GM12865 (cell line): ENCODE measurements around the gene ZNF134.

Experiments
- DNase-seq: peaks from one replicate; pipeline ENCODE4 v3.0.0; 2010; ENCODE audit warnings: low read depth
- H3K4me3 ChIP-seq: 2 replicates; pipeline ENCODE4 v1.5.1; 2011; ENCODE audit warnings: mild to moderate bottlenecking, low read depth, low read length, control low read depth
- TF ChIP-seq, protein P1 (sequence below): IDR thresholded peaks from 2 replicates; pipeline ENCODE4 v1.5.1; 2011; ENCODE audit warnings: low read length, control low read depth, low read depth, inconsistent platforms; ENCODE audit not compliant: insufficient read depth; ENCODE audit errors: missing control alignments

Gene ZNF134

DNA sequence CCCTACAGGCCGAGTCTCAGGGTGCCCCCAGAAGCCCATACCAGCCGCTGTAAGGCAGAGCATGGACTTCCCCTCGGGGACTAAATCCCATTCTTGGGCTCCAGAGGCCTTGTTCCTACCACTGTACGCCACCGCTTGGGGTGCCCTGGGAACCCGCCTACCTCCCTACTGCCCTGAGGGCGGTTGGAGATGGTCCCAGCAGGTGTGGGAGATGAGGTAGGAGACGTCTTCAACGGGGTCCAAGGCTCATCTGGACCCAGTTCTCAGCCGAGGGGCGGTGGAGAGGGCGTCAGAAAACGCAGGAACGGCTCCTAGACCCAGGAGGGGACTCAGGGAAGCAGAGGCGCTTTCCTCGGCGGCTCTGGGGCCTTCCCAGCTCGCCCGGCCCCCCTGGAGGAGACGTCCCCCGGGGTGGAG is 30.9 kb upstream of the ZNF134 start:
- H3K4me3 ChIP-seq: no peak overlapping the region; the same call in 1 of the 2 replicates
- TF ChIP-seq, protein P1, sequence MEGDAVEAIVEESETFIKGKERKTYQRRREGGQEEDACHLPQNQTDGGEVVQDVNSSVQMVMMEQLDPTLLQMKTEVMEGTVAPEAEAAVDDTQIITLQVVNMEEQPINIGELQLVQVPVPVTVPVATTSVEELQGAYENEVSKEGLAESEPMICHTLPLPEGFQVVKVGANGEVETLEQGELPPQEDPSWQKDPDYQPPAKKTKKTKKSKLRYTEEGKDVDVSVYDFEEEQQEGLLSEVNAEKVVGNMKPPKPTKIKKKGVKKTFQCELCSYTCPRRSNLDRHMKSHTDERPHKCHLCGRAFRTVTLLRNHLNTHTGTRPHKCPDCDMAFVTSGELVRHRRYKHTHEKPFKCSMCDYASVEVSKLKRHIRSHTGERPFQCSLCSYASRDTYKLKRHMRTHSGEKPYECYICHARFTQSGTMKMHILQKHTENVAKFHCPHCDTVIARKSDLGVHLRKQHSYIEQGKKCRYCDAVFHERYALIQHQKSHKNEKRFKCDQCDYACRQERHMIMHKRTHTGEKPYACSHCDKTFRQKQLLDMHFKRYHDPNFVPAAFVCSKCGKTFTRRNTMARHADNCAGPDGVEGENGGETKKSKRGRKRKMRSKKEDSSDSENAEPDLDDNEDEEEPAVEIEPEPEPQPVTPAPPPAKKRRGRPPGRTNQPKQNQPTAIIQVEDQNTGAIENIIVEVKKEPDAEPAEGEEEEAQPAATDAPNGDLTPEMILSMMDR: no peak
- no peak for DNase-seq

DNA sequence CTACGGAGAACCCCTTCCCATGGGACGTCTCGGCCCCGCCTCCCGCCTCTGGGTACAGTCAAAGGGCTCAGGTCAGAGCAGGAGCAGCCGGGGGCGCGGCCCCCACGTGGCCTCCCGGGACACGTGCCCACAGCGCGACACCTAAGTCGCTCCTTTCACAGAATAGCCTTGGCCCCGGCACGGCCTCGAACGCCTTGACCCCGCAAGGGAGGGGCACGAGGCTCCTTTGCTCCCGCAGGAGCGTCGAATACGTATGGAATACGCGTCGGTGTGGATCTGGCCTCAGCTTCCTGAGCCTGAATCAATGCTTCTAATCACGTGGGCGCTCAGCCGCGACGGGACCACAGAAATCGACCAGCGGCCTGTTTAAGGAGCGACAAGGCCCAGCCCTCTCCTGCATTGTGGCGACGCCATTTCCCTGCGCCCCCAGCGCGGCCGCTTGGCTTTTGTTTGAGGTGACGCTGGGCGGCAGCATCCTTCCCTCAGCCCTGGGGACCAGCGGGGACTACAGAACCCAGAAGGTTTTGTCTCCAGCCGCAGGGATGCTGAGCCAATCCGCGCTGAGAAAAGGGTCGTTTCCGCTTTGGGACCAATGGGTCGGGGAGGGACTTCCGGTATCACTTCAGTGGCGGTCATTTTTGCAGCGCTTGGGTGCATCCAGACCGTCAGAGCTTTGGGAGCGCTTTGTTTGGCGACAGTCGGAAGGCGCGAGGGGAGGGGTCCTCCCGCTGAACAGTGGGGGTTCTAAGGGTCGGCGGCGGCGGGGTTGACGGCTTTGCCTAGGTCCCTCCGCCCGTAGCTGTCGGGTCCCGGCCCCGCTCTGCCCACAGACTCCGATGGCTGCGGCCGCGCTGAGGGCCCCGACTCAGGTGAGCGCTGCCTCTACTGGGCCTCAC is 30.3 kb upstream of the ZNF134 start, which contains the start of gene ZIK1:
ZIK1 (plus strand) TSS at position 625 of the 896 bp plus-strand sequence; CDS start at position 837, 212 bp downstream.
- peak within 1 kb of the TSS; percentile 71 for H3K4me3 ChIP-seq
- TF ChIP-seq, protein P1: no peak
- DNase-seq: peak; percentile 95

DNA sequence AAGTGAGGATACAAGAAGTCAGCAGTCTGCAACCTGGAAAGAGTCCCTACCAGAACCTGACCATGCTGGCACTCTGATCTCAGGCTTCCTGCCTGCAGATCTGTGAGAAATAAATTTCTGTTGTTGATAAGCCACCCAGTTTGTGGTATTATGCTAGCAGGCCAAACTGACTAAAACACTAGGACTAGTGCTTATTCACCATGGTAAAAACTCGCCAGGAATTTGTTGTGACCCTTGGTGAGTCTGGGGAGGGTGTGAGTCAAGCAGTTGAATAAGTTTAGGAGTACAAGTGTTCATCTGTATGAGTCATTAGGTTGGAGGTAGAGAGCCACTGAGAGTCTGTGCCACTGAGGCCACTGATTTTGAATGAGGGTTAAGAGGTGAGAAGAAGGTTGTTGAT is 26.5 kb upstream of the ZNF134 start:
- no peak for DNase-seq
- TF ChIP-seq, protein P1: no peak
- H3K4me3 ChIP-seq: no peak overlapping the region

DNA sequence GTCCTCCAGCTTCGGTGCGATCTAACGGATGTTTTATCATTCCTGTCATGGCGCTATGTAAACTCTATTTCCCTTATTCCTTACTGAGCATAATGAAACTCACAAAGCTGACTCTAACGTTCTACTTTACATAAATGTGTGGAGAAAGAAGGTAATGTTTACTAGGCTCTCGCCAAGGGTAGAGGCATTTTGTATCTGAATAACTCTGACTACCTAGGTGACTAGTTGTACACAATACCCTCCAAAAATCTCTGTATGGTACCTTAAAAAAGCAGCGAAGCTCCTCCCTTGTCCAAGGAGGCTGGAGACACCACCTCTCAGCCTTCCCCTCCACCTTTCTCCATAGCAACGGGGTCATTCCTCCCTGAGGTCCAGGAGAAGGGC is 14.7 kb upstream of the ZNF134 start:
- TF ChIP-seq, protein P1: no peak
- H3K4me3 ChIP-seq: peak overlapping the region; percentile 87
- DNase-seq: no peak

DNA sequence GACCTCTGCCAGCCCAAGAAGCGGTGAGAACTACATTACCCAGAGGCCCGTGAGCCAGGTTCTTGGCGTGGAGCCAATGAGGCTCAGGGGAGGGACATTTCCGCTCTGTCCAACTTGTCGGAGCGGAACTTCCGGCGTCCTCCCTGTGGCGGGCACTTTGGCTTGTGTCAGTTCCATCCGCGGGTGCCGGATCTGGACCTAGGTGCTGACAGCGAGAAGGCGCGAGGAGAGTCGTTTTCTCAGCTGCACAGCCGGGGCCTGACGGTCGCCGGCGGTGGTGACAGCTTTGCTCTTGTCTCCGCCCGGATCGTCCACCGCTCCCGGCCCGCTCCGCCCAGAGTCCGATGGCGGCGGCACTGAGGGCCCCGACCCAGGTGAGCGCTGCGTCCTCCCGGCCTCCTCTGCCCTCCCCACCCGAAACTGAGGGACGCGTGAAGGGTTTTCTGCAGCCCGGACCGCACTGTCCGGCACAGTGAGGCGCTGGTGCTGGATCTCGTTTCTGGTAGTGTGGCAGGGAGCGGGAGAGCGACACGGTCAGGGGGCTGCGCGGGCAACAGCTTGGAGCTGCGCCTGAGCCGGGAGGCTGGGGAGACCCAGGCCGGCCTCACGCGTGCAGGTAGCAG is 14.2 kb upstream of the ZNF134 start, which contains the start of gene ZNF530:
ZNF530 (plus strand) TSS at position 125 of the 623 bp plus-strand sequence. CDS start 4,461 bp downstream, outside the sequence.
- peak; percentile 96 for DNase-seq
- peak within 1 kb of the TSS; percentile 87 for H3K4me3 ChIP-seq
- TF ChIP-seq, protein P1: no peak

DNA sequence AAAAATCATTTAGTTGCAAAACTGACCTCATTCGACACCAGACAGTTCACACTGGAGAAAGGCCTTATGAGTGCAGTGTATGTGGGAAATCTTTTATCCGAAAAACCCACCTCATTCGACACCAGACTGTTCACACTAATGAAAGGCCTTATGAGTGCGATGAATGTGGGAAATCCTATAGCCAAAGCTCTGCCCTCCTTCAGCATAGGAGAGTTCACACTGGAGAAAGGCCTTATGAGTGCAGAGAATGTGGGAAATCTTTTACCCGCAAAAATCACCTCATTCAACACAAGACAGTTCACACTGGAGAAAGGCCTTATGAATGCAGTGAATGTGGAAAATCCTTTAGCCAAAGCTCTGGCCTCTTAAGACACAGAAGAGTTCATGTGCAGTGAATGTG is 7.1 kb upstream of the ZNF134 start:
- DNase-seq: no peak
- H3K4me3 ChIP-seq: no peak overlapping the region
- TF ChIP-seq, protein P1: no peak

DNA sequence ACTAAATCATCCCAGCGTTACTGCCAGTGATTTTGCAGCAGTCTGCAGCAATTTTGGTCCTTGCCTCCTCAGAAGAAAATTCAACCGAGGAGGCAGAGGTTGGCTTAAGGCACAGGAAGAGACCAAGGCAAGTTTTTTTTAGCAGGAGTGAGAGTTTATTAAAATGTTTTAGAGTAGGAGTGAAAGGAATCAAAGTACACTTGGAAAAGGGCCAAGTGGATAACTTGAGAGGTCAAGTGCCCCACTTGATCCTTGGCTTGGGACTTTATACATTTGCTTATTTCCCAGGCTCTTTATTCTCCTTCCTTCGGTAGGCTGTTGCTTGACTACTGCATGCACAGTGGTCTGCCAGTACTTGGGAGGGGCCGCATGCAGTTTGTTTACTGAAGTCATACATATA is 2.9 kb upstream of the ZNF134 start:
- no peak overlapping the region for H3K4me3 ChIP-seq
- no peak for DNase-seq
- TF ChIP-seq, protein P1: no peak
